Astrocyte (in vitro differentiated cells and primary cell): ENCODE results near the gene APMAP. TPM values are rescaled to one million over a fixed set of nuclear protein-coding genes. Genes with fewer than 3 reads are reported as not detected.

ENCODE experiments used
- DNase-seq: peaks from one replicate; pipeline ENCODE4 v3.0.0-alpha.2; 2010; ENCODE audit warnings: low read depth
- FAIRE-seq: peaks from 2 replicates; lab custom pipeline; 2011; peaks lifted over from hg19 to GRCh38; lab: Jason Lieb, UNC
- H2AFZ ChIP-seq: 2 replicates; pipeline ENCODE4 v1.6.0; 2012; ENCODE audit warnings: low read depth, low read length, inconsistent platforms
- H3K27ac ChIP-seq: 2 replicates; pipeline ENCODE4 v1.5.1; 2011; ENCODE audit warnings: low read depth, low read length, inconsistent platforms
- H3K27me3 ChIP-seq: 2 replicates; pipeline ENCODE4 v1.6.0; 2011; ENCODE audit warnings: low read length, inconsistent platforms; ENCODE audit not compliant: insufficient read depth
- H3K36me3 ChIP-seq: 2 replicates; pipeline ENCODE4 v1.5.1; 2011; ENCODE audit warnings: low read length, inconsistent platforms; ENCODE audit not compliant: insufficient read depth
- H3K4me1 ChIP-seq: 2 replicates; pipeline ENCODE4 v1.5.1; 2011; ENCODE audit warnings: low read length, inconsistent platforms; ENCODE audit not compliant: insufficient read depth
- H3K4me2 ChIP-seq: 2 replicates; pipeline ENCODE4 v1.6.0; 2012; ENCODE audit warnings: low read length, inconsistent platforms
- H3K4me3 ChIP-seq: 2 replicates; pipeline ENCODE4 v1.5.1; 2011; ENCODE audit warnings: low read depth, mild to moderate bottlenecking, low read length, inconsistent platforms; ENCODE audit not compliant: insufficient read depth
- H3K79me2 ChIP-seq: 2 replicates; pipeline ENCODE4 v1.6.0; 2012; ENCODE audit warnings: mild to moderate bottlenecking, low read length, inconsistent platforms; ENCODE audit not compliant: insufficient read depth
- H3K9ac ChIP-seq: 2 replicates; pipeline ENCODE4 v1.6.0; 2012; ENCODE audit warnings: mild to moderate bottlenecking, low read length, inconsistent platforms
- H3K9me3 ChIP-seq: 2 replicates; pipeline ENCODE4 v1.5.1; 2012; ENCODE audit warnings: low read depth, mild to moderate bottlenecking, low read length, inconsistent platforms; ENCODE audit not compliant: insufficient read depth
- H4K20me1 ChIP-seq: 2 replicates; pipeline ENCODE4 v1.6.0; 2012; ENCODE audit warnings: low read length, inconsistent platforms; ENCODE audit not compliant: insufficient read depth
- H3K27ac Mint-ChIP-seq: one replicate; pipeline ENCODE4 v1.8.0; 2021; ENCODE audit warnings: mild to moderate bottlenecking, mixed read lengths; ENCODE audit not compliant: unreplicated experiment
- H3K27me3 Mint-ChIP-seq: one replicate; pipeline ENCODE4 v1.8.0; 2021; ENCODE audit warnings: low read depth, mixed read lengths; ENCODE audit not compliant: unreplicated experiment
- H3K36me3 Mint-ChIP-seq: one replicate; pipeline ENCODE4 v1.8.0; 2021; ENCODE audit warnings: low read depth, mixed read lengths; ENCODE audit not compliant: unreplicated experiment
- H3K4me1 Mint-ChIP-seq: one replicate; pipeline ENCODE4 v1.8.0; 2021; ENCODE audit warnings: low read depth, mixed read lengths; ENCODE audit not compliant: unreplicated experiment
- H3K4me3 Mint-ChIP-seq: one replicate; pipeline ENCODE4 v1.8.0; 2021; ENCODE audit warnings: mild to moderate bottlenecking, moderate library complexity, mixed read lengths; ENCODE audit not compliant: unreplicated experiment
- H3K9me3 Mint-ChIP-seq: one replicate; pipeline ENCODE4 v1.8.0; 2021; ENCODE audit warnings: mild to moderate bottlenecking, mixed read lengths; ENCODE audit not compliant: unreplicated experiment
- CTCF ChIP-seq: IDR thresholded peaks from 2 replicates; pipeline ENCODE4 v1.5.1; 2011; ENCODE audit warnings: low read depth, mild to moderate bottlenecking, inconsistent platforms, low read length, moderate library complexity; ENCODE audit not compliant: insufficient read depth
- EZH2 ChIP-seq: IDR thresholded peaks from 2 replicates; pipeline ENCODE4 v1.6.1; 2012; ENCODE audit warnings: mild to moderate bottlenecking, low read length, inconsistent platforms; ENCODE audit not compliant: insufficient read depth
- total RNA-seq: library from RNA; stranded (reverse); gene quantifications from 2 replicates; pipeline ENCODE4 v1.2.1, GENCODE V29; 2021

APMAP gene
- total RNA-seq, 1 donor from 2014 or later: 110 TPM

- H3K4me1 ChIP-seq: no peaks in the 10 kb centered on the region
- H3K4me1 Mint-ChIP-seq: no peaks in the 10 kb centered on the region
- H3K27me3 ChIP-seq: no peaks in the 10 kb centered on the region
- no peaks in the 10 kb centered on the region for H3K79me2 ChIP-seq
- H3K4me3 Mint-ChIP-seq: no peak overlapping the region
- H3K4me3 ChIP-seq: no peak overlapping the region
- H4K20me1 ChIP-seq: no peaks in the 10 kb centered on the region
- H3K27ac Mint-ChIP-seq: no peak overlapping the region
- H3K9me3 Mint-ChIP-seq: no peaks in the 10 kb centered on the region
- H3K27ac ChIP-seq: no peak overlapping the region
- H3K36me3 Mint-ChIP-seq: peaks cover 20% of the 10 kb centered on the region
- H3K9me3 ChIP-seq: no peaks in the 10 kb centered on the region
- DNase-seq (no peak), FAIRE-seq (no peak)
- no peaks in the 10 kb centered on the region for H3K27me3 Mint-ChIP-seq
- no peak overlapping the region for H2AFZ ChIP-seq
- no peak overlapping the region for H3K4me2 ChIP-seq
- TF ChIP-seq EZH2: no peak
- no peak for TF ChIP-seq CTCF
- no peak overlapping the region for H3K9ac ChIP-seq
- H3K36me3 ChIP-seq: peaks cover 4% of the 10 kb centered on the region
These were observed 32.8 kb downstream of the APMAP start for GRCh38 chr20:24959591-24960301.

DNA sequence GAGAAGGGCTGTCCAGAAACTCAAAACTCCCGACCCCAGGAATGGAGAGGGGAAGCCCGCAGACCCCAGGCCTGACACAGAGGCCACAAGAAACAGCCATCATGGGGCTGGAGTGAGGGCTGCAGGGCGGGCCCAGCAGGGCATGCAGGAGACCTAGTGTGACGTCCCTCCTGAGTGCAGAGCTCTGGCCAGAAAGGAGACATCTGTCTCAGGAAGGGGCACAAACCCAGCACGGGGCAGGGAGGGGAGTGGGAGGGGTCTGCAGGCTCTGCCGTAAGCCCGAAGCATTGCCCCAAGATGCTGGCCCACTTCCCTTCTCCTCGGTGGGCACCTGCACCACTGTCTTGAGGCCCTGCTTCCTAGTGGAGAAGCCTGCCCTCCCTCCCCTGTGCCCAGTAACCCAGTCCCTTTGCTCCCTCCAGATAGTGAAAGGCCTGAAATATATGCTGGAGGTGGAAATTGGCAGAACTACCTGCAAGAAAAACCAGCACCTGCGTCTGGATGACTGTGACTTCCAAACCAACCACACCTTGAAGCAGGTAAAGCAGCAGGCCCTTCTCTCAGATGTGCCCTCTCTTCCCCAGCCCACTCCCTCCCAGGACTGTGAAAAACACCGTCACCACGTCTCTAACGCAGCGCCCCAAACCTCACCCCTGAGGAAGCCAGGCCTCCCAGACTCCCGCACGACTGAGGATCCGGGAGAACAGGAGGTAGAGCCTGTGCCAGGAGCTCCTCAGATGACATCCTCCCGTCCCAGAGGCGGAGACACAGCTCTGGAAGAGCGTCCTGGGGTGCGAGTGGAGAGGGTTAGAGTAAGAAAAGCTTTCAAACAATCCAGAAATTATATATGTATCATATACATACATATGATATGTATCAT is 33.8 kb downstream of the APMAP start:
- Histone ChIP-seq H3K27ac (no peak overlapping the region), H3K4me2 (no peak overlapping the region), H3K79me2 (no peaks in the 10 kb centered on the region), H3K27me3 (no peaks in the 10 kb centered on the region), H3K36me3 (peaks cover 1% of the 10 kb centered on the region), H4K20me1 (no peaks in the 10 kb centered on the region), H2AFZ (no peak overlapping the region), H3K9me3 (no peaks in the 10 kb centered on the region), H3K4me1 (no peaks in the 10 kb centered on the region), H3K4me3 (no peak overlapping the region), H3K9ac (no peak overlapping the region)
- Mint-ChIP-seq H3K4me1 (no peaks in the 10 kb centered on the region), H3K4me3 (no peak overlapping the region), H3K27me3 (no peaks in the 10 kb centered on the region), H3K36me3 (peaks cover 16% of the 10 kb centered on the region), H3K27ac (no peak overlapping the region), H3K9me3 (no peaks in the 10 kb centered on the region)
- TF ChIP-seq EZH2 (no peak), CTCF (no peak)
- FAIRE-seq (no peak), DNase-seq (no peak)
